ENCODE data around the gene MFSD6.

DNA sequence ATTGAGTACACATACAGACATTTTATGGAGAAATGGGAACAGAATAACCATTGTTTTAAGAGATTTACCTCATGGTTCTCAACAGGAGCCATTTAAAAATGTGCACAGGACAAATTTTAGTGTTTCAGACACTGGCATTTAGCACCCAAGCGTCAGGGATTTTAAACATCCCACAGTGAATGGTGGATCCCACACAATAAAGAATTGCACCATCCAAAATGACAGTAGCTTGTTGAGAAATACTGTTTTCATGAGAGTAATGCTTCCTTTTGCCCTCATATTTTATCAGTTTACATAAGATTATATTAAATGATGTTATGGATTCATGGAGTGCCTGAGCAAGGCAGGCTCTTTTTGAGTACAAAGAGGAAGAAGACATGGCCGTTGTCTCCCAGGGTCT, 54.0 kb downstream of the MFSD6 start:
- TF ChIP-seq, protein P1, sequence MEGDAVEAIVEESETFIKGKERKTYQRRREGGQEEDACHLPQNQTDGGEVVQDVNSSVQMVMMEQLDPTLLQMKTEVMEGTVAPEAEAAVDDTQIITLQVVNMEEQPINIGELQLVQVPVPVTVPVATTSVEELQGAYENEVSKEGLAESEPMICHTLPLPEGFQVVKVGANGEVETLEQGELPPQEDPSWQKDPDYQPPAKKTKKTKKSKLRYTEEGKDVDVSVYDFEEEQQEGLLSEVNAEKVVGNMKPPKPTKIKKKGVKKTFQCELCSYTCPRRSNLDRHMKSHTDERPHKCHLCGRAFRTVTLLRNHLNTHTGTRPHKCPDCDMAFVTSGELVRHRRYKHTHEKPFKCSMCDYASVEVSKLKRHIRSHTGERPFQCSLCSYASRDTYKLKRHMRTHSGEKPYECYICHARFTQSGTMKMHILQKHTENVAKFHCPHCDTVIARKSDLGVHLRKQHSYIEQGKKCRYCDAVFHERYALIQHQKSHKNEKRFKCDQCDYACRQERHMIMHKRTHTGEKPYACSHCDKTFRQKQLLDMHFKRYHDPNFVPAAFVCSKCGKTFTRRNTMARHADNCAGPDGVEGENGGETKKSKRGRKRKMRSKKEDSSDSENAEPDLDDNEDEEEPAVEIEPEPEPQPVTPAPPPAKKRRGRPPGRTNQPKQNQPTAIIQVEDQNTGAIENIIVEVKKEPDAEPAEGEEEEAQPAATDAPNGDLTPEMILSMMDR (IDR thresholded peaks at IDR 0.05) = no peak
- TF ChIP-seq POLR2A (IDR thresholded peaks at IDR 0.05) = no peak

Measured in Peyer's patch (tissue), 4 donors.